ENCODE results near the gene PADI3. TPM values are rescaled to one million over a fixed set of nuclear protein-coding genes. Genes with fewer than 3 reads are reported as not detected.

The PADI3 gene
- total and polyA plus RNA-seq, 9 of the 15 experiments (the other 6 are each of a cell fraction or from before 2014, with no cell fraction given), result not detected

DNA sequence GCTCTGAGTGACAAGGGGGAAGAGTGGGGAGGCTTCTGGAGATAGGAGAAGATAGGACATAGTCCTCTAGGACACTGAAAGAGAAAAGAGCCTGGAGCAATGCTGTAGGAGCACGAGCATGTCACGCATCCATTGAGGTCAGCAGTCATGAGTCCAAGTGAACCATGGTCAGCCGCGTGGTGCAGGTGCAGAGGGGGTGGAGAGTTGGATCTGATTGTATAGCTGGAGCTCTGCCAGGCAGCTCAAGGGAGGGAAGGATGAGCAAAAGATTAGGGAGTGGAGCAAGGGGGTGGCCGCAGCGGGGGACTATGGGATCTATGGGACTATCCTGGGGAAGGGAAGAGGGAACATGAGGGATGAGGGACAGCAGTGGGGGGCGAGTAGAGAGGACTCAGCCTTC is 30.0 kb upstream of the PADI3 start (continued):
- TF ChIP-seq EP300 (IDR thresholded peaks at IDR 0.05; ENCODE audit: low read length), result no peak
- 0 out of 2 replicates have a peak, but pooled peaks have one; percentile 13 for TF ChIP-seq BHLHE40 (IDR thresholded peaks at IDR 0.05; ENCODE audit: low read length)
- TF ChIP-seq, protein P1, sequence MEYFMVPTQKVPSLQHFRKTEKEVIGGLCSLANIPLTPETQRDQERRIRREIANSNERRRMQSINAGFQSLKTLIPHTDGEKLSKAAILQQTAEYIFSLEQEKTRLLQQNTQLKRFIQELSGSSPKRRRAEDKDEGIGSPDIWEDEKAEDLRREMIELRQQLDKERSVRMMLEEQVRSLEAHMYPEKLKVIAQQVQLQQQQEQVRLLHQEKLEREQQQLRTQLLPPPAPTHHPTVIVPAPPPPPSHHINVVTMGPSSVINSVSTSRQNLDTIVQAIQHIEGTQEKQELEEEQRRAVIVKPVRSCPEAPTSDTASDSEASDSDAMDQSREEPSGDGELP (CRISPR knock-in tag; IDR thresholded peaks at IDR 0.05; ENCODE audit: borderline replicate concordance), result no peak
- peak; percentile 62 for TF ChIP-seq NFIC (IDR thresholded peaks at IDR 0.05)

DNA sequence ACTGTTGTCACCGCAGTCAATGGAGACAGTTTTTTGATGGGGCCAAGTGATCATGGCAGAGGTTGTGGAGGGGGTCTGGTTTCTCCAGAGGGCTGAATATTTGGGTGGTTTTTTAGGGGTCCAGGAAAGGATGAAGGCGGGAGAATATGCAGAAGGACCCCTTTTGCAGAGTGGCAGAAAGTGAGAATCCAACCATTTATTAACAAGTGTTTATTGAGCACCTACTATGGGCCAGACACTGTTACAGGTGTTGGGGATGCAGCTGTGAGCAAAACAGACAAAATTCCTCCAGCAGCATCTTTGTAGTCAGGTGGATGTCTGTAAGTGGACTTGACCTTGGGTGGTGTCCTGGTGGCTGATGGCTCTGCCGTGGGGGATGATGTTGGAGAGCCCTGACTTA is 28.6 kb upstream of the PADI3 start:
- H3K36me3 ChIP-seq (ENCODE audit: control insufficient read depth, insufficient read depth, low read length), result no peaks in the 10 kb centered on the region
- no peak overlapping the region for H3K9ac ChIP-seq (ENCODE audit: insufficient read depth in 1 of 2, low read depth in 2 of 2, low read length in 2 of 2)
- POLR2A ChIA-PET, result no interaction called here
- no peak overlapping the region for H3K4me2 ChIP-seq (ENCODE audit: insufficient read depth, low read length)
- WGBS (ENCODE audit: insufficient coverage, low coverage, missing lambda C conversion rate), result 0% methylated on average over 3 of the region's 3 CpGs
- ATAC-seq (no peak), DNase-seq (ENCODE audit: extremely low read depth in 1 of 4, low spot score in 3 of 4) (no peak), FAIRE-seq (no peak)
- in situ Hi-C loops (cut with MboI), result no loop called here
- intact Hi-C loops (cut with micrococcal nuclease), result no loop called here
- BruUV-seq (replicated peaks), result no TSS peak
- no peaks in the 10 kb centered on the region for H3K79me2 ChIP-seq (ENCODE audit: control insufficient read depth, insufficient read depth, low read length)
- H3K27ac ChIP-seq (ENCODE audit: extremely low read depth, low read depth, low read length), result no peak overlapping the region
- H3K4me1 ChIP-seq (replicated peaks in 1 of 2; ENCODE audit: control insufficient read depth in 2 of 2, insufficient read depth in 2 of 2, low read length in 2 of 2), result no peaks in the 10 kb centered on the region
- H2AFZ ChIP-seq (ENCODE audit: low read depth, low read length), result no peak overlapping the region
- no peak overlapping the region for H3K4me3 ChIP-seq
- CTCF ChIA-PET (ENCODE audit: low intra/inter-chr PET ratio), result no interaction called here
- peaks cover 9% of the 10 kb centered on the region for H4K20me1 ChIP-seq (replicated peaks; ENCODE audit: control insufficient read depth, insufficient read depth, low read length)
- H3K9me1 ChIP-seq (ENCODE audit: control insufficient read depth, insufficient read depth, low read length), result no peaks in the 10 kb centered on the region
- H3K9me3 ChIP-seq (replicated peaks; ENCODE audit: control insufficient read depth, insufficient read depth, low read depth, low read length), result no peaks in the 10 kb centered on the region
- peaks cover 6 to 61% of the 10 kb centered on the region in 2 experiments; a peak in 2 of 5 replicates for H3K27me3 ChIP-seq (ENCODE audit: control insufficient read depth in 2 of 2, insufficient read depth in 2 of 2, low read length in 2 of 2)
- TF ChIP-seq, protein P2, sequence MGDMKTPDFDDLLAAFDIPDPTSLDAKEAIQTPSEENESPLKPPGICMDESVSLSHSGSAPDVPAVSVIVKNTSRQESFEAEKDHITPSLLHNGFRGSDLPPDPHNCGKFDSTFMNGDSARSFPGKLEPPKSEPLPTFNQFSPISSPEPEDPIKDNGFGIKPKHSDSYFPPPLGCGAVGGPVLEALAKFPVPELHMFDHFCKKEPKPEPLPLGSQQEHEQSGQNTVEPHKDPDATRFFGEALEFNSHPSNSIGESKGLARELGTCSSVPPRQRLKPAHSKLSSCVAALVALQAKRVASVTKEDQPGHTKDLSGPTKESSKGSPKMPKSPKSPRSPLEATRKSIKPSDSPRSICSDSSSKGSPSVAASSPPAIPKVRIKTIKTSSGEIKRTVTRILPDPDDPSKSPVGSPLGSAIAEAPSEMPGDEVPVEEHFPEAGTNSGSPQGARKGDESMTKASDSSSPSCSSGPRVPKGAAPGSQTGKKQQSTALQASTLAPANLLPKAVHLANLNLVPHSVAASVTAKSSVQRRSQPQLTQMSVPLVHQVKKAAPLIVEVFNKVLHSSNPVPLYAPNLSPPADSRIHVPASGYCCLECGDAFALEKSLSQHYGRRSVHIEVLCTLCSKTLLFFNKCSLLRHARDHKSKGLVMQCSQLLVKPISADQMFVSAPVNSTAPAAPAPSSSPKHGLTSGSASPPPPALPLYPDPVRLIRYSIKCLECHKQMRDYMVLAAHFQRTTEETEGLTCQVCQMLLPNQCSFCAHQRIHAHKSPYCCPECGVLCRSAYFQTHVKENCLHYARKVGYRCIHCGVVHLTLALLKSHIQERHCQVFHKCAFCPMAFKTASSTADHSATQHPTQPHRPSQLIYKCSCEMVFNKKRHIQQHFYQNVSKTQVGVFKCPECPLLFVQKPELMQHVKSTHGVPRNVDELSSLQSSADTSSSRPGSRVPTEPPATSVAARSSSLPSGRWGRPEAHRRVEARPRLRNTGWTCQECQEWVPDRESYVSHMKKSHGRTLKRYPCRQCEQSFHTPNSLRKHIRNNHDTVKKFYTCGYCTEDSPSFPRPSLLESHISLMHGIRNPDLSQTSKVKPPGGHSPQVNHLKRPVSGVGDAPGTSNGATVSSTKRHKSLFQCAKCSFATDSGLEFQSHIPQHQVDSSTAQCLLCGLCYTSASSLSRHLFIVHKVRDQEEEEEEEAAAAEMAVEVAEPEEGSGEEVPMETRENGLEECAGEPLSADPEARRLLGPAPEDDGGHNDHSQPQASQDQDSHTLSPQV (IDR thresholded peaks at IDR 0.05), result no peak
- TF ChIP-seq ZNF197 (CRISPR knock-in tag; IDR thresholded peaks at IDR 0.05; ENCODE audit: low read depth) (no peak), TAL1 (IDR thresholded peaks at IDR 0.05) (no peak), MECOM (CRISPR knock-in tag; IDR thresholded peaks at IDR 0.05) (no peak), ETV1 (tag; conservative IDR thresholded peaks at IDR 0.05; ENCODE audit: low read depth) (no peak)
